GM19193 (cell line): ENCODE data around the gene KCNAB1.

Experiments used
- POLR2A ChIP-seq: IDR thresholded peaks from 4 replicates; pipeline ENCODE4 v1.6.1; 2011; ENCODE audit not compliant: insufficient read depth, insufficient read length; ENCODE audit errors: extremely low read depth

Gene KCNAB1

GRCh38 chr3:156474560-156475389 lies 354.4 kb downstream of the KCNAB1 start:
- no peak for TF ChIP-seq POLR2A

- TF ChIP-seq POLR2A = no peak
Measured at GRCh38 chr3:156477323-156477722, 356.9 kb downstream of the KCNAB1 start.

DNA sequence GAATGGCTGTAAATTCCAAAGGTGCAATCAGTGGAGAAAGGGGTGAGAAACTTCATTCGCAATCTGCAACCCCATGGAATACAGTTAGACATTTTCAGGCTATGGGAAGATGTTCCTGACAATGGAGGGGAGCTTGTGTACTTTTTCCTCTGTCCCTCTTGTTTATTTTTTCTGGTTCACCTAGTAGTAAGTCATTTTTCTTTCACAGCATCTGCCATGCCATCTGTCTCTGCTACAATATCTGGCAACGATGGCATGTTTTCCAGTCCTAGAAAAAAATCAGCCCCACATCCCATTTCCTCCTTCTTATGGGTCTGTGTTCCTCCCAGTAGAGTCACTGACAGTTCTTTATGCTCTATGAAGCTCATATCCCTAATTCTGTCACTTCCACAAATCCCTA lies 358.5 kb downstream of the KCNAB1 start:
- no peak for TF ChIP-seq POLR2A

GRCh38 chr3:156479604-156480003 lies 359.2 kb downstream of the KCNAB1 start:
- TF ChIP-seq POLR2A = no peak

DNA sequence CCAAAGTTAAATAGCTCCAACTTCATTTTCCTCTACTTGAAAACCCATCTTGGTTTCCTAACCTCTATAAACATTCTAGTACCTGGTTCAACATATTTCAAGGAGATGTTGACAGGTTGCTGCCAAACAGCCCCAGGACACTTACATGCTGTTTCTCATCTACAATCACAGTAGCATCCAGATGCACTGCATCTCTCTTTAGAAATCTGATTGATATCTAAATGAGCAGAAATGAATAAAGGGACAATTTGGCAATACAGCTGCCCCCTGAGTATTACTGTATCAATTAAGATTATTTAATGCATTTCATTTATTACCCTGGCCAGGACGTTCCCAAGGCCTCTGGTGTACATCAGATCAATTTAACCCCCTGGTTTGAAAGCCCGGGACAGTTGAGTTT lies 360.6 kb downstream of the KCNAB1 start:
- TF ChIP-seq POLR2A = no peak

DNA sequence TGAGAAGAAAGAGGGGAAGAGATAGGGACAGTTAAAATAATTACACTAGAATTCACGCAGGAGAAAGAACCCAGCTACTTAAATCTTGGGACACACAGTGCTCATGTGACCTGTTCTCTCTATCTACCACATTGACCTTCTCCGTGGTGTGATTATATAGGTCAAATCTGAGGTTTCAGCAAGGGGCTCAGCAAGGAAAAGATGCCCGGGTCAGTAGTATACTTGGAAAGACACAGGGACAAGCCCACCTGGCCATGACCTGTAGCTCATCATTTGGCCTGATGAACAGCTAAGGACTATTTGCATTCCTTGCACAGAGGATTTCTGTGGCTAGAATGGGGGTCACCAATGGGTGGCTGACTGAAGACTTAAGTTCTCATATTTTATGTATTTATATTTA lies 362.6 kb downstream of the KCNAB1 start:
- TF ChIP-seq POLR2A = no peak

- TF ChIP-seq POLR2A = no peak
Measured at GRCh38 chr3:156483426-156483825, 363.0 kb downstream of the KCNAB1 start.

- TF ChIP-seq POLR2A = no peak
Measured at GRCh38 chr3:156483961-156484787, 363.8 kb downstream of the KCNAB1 start.

DNA sequence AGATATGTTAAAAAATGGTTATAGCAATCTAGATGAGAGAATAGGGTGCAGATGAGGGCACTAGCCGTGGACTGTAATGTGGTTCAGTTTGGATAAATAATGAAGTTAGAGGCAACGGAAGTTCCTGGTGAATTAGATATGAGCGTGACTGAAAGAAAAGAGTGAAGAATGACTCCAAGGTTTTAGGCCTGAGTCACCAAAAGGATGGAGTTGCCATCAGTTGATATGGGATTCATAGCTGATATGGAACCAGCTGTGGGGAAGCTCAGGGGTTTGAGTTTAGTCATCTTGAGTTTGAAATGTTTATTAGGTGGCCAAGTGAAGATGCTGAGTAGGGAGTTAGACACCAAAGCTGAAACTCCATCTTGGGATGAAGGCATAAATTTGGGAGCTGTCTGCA lies 368.4 kb downstream of the KCNAB1 start:
- no peak for TF ChIP-seq POLR2A

DNA sequence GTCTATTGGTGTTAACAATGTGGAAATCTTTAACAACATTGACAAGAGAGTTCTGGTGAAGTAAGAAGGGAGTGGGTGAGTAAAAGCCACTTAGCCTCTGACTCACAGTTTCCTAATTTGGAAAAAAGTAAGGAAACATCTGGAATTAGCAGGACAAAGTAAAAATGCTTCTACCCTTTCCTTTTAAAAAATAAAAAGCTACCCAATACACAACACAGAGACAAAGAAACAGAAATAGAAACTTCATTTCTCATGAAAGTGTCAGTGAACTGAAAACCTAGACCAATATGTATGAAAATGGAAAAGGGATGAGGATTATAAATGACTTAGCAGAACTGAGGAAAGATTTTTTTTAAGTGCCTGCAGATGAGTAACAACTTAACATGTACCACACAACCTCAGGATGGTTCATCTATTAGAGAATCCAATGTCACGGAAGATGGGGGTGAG lies 369.1 kb downstream of the KCNAB1 start:
- TF ChIP-seq POLR2A = no peak

GRCh38 chr3:156491192-156491591 lies 370.8 kb downstream of the KCNAB1 start:
- no peak for TF ChIP-seq POLR2A

GRCh38 chr3:156492801-156493261 lies 372.5 kb downstream of the KCNAB1 start:
- TF ChIP-seq POLR2A = no peak

DNA sequence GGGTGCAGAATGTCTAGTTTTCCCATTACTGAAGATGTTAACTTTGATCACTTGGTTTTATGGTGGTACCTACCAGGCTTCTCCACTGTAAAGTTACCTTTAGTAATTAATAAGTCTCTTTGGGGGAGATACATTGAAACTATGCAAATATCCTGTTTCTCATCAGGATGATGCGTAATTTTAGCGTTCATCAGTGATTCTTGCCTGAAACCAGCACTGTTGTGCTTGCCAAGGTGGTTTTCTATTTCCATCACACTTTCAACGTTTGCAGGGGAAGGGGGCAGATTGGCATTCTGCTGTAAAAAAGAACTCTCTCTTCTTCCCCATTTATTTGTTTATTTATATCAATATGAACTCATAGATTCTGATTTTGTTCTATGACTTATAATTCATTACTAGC lies 373.5 kb downstream of the KCNAB1 start:
- no peak for TF ChIP-seq POLR2A

DNA sequence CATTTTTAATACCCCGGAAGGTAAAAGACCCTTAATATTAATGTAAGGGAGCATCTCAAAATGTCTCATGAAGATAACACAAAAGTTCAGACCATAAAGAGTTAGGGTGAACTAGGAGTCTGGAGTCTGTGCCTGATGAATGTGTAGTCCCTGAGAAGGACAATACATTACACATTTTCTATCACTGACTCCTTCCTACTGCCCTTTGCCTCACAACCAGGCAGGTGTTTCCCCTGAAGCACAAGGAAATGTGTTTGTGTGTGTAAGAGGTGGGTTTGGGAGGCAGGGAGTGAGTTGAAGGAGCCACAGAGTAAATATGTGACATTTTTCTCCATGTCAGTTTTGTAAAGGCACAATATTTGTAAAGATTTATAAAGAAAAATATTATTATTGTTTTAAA lies 375.4 kb downstream of the KCNAB1 start:
- no peak for TF ChIP-seq POLR2A

- TF ChIP-seq POLR2A = no peak
Measured at GRCh38 chr3:156497326-156497725, 376.9 kb downstream of the KCNAB1 start.

GRCh38 chr3:156498307-156498706 lies 377.9 kb downstream of the KCNAB1 start:
- no peak for TF ChIP-seq POLR2A

DNA sequence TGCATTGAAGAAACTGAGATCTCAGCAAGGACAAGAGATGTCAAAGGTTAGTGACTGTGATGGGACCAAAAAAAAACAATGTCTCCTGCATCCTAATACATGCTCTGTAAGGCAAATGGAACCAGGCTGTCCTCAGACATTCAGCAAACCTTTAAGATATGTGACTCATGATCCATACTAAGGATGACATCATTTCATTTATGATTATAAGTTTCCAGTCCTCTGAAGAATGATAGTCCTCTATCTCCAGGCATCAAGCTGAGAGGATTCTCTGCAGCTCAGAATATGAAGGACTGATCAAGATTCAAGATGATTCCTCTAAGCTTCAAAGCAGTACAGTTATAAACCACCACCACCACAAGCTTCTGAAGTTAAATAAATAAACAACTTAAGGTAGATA lies 386.9 kb downstream of the KCNAB1 start:
- no peak for TF ChIP-seq POLR2A
